GM10248 (cell line): ENCODE measurements around the gene C10orf62.

Experiments
- CTCF ChIA-PET: fragments of 300-600 bp; sonication (Branson Sonifier 250); formaldehyde crosslinking; extraction: SDS; loops from one replicate; lab custom pipeline; 2021; ENCODE audit warnings: antibody characterized with exemption; lab: Yijun Ruan, JAX
- POLR2A ChIA-PET: fragments of 350-650 bp; sonication (Branson Sonifier 250); formaldehyde crosslinking; extraction: SDS; loops from one replicate; lab custom pipeline; 2020; ENCODE audit warnings: antibody characterized with exemption; lab: Yijun Ruan, JAX
- DNase-seq: peaks from one replicate; pipeline ENCODE4 v3.0.0; 2012; ENCODE audit errors: extremely low spot score
- CTCF ChIP-seq: IDR thresholded peaks from 2 replicates; pipeline ENCODE4 v1.5.1; 2012; ENCODE audit warnings: mild to moderate bottlenecking, low read depth; ENCODE audit errors: extremely low read depth, missing control alignments, control extremely low read depth

The C10orf62 gene

GRCh38 chr10:97596101-97597082 is 6.9 kb downstream of the C10orf62 start:
- POLR2A ChIA-PET: interaction anchor here (0.6 kb wide), 1 partner anchor 9 kb away, joined by 3 read pairs; no protein-coding TSS in a partner anchor
- no peak for DNase-seq
- CTCF ChIA-PET: no interaction called here
- no peak for TF ChIP-seq CTCF

- ChIA-PET POLR2A (no interaction called here), CTCF (interaction anchor here (1.0 to 2.0 kb wide), 4 partner anchors 10 to 64 kb away, joined by 3 to 10 read pairs (median 3); partner anchors contain the start of gene ANKRD2)
- no peak for TF ChIP-seq CTCF
- no peak for DNase-seq
Observed at GRCh38 chr10:97597778-97598177, 8.3 kb downstream of the C10orf62 start.

GRCh38 chr10:97598407-97599271 is 9.1 kb downstream of the C10orf62 start:
- ChIA-PET CTCF (interaction anchor here (1.0 to 2.0 kb wide), 4 partner anchors 9 to 65 kb away, joined by 3 to 10 read pairs (median 3); partner anchors contain the start of gene ANKRD2), POLR2A (no interaction called here)
- DNase-seq: no peak
- TF ChIP-seq CTCF: no peak

GRCh38 chr10:97599272-97599619 is 9.7 kb downstream of the C10orf62 start:
- CTCF ChIA-PET: interaction anchor here (2.0 kb wide), 1 partner anchor 27 kb away, joined by 10 read pairs; the partner anchor contains the start of gene ANKRD2
- no peak for TF ChIP-seq CTCF
- POLR2A ChIA-PET: no interaction called here
- DNase-seq: no peak

GRCh38 chr10:97600616-97601015 is 11.1 kb downstream of the C10orf62 start:
- no peak for TF ChIP-seq CTCF
- ChIA-PET CTCF (interaction anchor here (1.1 kb wide), 1 partner anchor 10 kb away, joined by 4 read pairs; no protein-coding TSS in a partner anchor), POLR2A (no interaction called here)
- no peak for DNase-seq
